AG10803 (cell line): ENCODE measurements around the gene TMEM247.
"Not testable (repeated sequence)": the region's sequence is repeated elsewhere in the genome, so short reads cannot be mapped to it uniquely, and the experiment has no call there.

Experiments used
- DNase-seq: peaks from one replicate; pipeline ENCODE4 v3.0.0; 2010; ENCODE audit warnings: low read depth
- H3K4me3 ChIP-seq: 2 replicates; pipeline ENCODE4 v1.5.1; 2011; ENCODE audit warnings: mild to moderate bottlenecking, low read length, control low read depth
- CTCF ChIP-seq: conservative IDR thresholded peaks from 2 replicates; pipeline ENCODE4 v1.5.1; 2011; ENCODE audit warnings: mild to moderate bottlenecking, low read length, control low read depth, inconsistent platforms

TMEM247 gene

GRCh38 chr2:46521215-46521683, 41.9 kb downstream of the TMEM247 start:
- TF ChIP-seq CTCF: no peak
- DNase-seq: peak; percentile 98
- H3K4me3 ChIP-seq: no peak overlapping the region

- not testable (repeated sequence) for DNase-seq
Measured at GRCh38 chr2:46522385-46522784, 43.0 kb downstream of the TMEM247 start.

GRCh38 chr2:46525522-46526155, 46.3 kb downstream of the TMEM247 start:
- no peak for TF ChIP-seq CTCF
- DNase-seq: no peak
- no peak overlapping the region for H3K4me3 ChIP-seq

More at GRCh38 chr2:46522385-46522784, 43.0 kb downstream of the TMEM247 start:
- not testable (repeated sequence) for H3K4me3 ChIP-seq

- DNase-seq: no peak
- H3K4me3 ChIP-seq: no peak overlapping the region
- TF ChIP-seq CTCF: no peak
Measured at GRCh38 chr2:46528880-46529279, 49.5 kb downstream of the TMEM247 start.

GRCh38 chr2:46530639-46531038, 51.3 kb downstream of the TMEM247 start:
- no peak overlapping the region for H3K4me3 ChIP-seq
- no peak for DNase-seq
- TF ChIP-seq CTCF: no peak

- no peak for TF ChIP-seq CTCF
Measured at GRCh38 chr2:46531863-46532262, 52.5 kb downstream of the TMEM247 start.

More at GRCh38 chr2:46531863-46532262, 52.5 kb downstream of the TMEM247 start:
- H3K4me3 ChIP-seq: no peak overlapping the region
- no peak for DNase-seq
